BLaER1 treated with 17β-estradiol and CSF1 and Interleukin-3, amounts not matched to agents 10 nM and 100 nM (cell line): ENCODE data around the gene ADGRE3.

Source experiments
- H3K27ac ChIP-seq, 11 experiments: shearing (Covaris generic); formaldehyde crosslinking; 2 replicates each; pipeline ENCODE4 v1.8.1; 2022
- H3K27me3 ChIP-seq, 11 experiments: shearing (Covaris generic); formaldehyde crosslinking; 2 replicates each; pipeline ENCODE4 v1.8.1; 2022
- H3K36me3 ChIP-seq, 11 experiments: shearing (Covaris generic); formaldehyde crosslinking; 2 replicates each; pipeline ENCODE4 v1.8.1; 2022
- H3K4me1 ChIP-seq, 10 experiments: shearing (Covaris generic); formaldehyde crosslinking; 2 replicates each; pipeline ENCODE4 v1.8.1; 2022
- H3K4me2 ChIP-seq, 11 experiments: shearing (Covaris generic); formaldehyde crosslinking; 2 replicates each; pipeline ENCODE4 v1.8.1; 2022
- H3K4me3 ChIP-seq, 10 experiments: shearing (Covaris generic); formaldehyde crosslinking; 2 replicates each; pipeline ENCODE4 v1.8.1; 2022
- H3K9ac ChIP-seq, 11 experiments: shearing (Covaris generic); formaldehyde crosslinking; 2 replicates each; pipeline ENCODE4 v1.8.1; 2022
- H3K9me3 ChIP-seq, 11 experiments: shearing (Covaris generic); formaldehyde crosslinking; replicated peaks in 1 of 11; 2 replicates each; pipeline ENCODE4 v1.8.1; 2022
- H4K20me1 ChIP-seq, 11 experiments: shearing (Covaris generic); formaldehyde crosslinking; 2 replicates each; pipeline ENCODE4 v1.8.1; 2022
- Cebpa-rat ChIP-seq, 11 experiments: shearing (Covaris generic); IDR thresholded peaks; 2 replicates each; pipeline ENCODE4 v1.8.1; 2022

ADGRE3 gene

DNA sequence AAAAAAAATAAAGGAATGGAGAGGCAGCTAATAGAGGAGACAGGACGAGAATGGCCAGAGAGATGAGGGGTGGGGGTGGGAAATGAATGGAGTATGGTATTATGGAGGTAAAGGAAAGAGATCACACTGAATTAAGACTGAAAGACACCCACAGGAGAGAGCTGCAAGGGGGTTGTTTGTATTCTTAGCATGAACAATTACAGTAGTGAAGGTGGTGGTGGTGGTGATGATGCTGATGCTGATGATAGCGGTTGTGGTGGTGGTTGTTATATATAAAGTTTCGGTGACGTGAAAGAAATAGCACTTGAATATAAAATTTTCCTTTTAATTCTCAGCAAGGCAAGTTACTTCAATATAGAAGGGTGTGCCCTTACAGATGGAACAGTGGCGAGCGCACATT is 2.8 kb upstream of the ADGRE3 start:
- Histone ChIP-seq H3K27ac (peak overlapping the region in 3 of 11 experiments; percentile 6 to 84 (median 7); a peak in 1 of 22 replicates), H3K27me3 (no peaks in the 10 kb centered on the region), H3K9ac (no peak overlapping the region), H3K4me1 (peaks cover 10 to 69% (median 39%) of the 10 kb centered on the region in 10 experiments; a peak in 19 of 20 replicates), H3K9me3 (no peaks in the 10 kb centered on the region; a peak in 1 of 22 replicates), H3K4me2 (no peak overlapping the region), H4K20me1 (no peaks in the 10 kb centered on the region), H3K4me3 (no peak overlapping the region), H3K36me3 (no peaks in the 10 kb centered on the region)
- TF ChIP-seq Cebpa-rat (IDR thresholded peaks at IDR 0.05), result no peak

GRCh38 chr19:14676762-14677161 is 2.1 kb upstream of the ADGRE3 start:
- H3K4me2 ChIP-seq, result peak overlapping the region in 4 of 11 experiments; percentile 85 to 87 (median 86); a peak in 4 of 22 replicates
- TF ChIP-seq Cebpa-rat (IDR thresholded peaks at IDR 0.05), result no peak
- H3K27me3 ChIP-seq, result no peaks in the 10 kb centered on the region

GRCh38 chr19:14673088-14673487 is 1.6 kb downstream of the ADGRE3 start:
- peak overlapping the region in 9 of 11 experiments; percentile 57 to 87 (median 85); a peak in 17 of 22 replicates for H3K4me2 ChIP-seq
- H3K9ac ChIP-seq, result peak overlapping the region in 6 of 11 experiments; percentile 20 to 74 (median 66); a peak in 8 of 22 replicates
- H3K27me3 ChIP-seq, result no peaks in the 10 kb centered on the region
- peak overlapping the region in 10 of 11 experiments; percentile 40 to 89 (median 82); a peak in 19 of 22 replicates for H3K27ac ChIP-seq
- H3K36me3 ChIP-seq, result no peaks in the 10 kb centered on the region; a peak in 1 of 22 replicates
- peak overlapping the region in 1 of 10 experiments; percentile 25; a peak in 1 of 20 replicates for H3K4me3 ChIP-seq
- peaks cover 0 to 21% (median 15%) of the 10 kb centered on the region in 11 experiments; a peak in 17 of 22 replicates for H3K9me3 ChIP-seq
- no peak for TF ChIP-seq Cebpa-rat (IDR thresholded peaks at IDR 0.05)
- H3K4me1 ChIP-seq, result peaks cover 14 to 80% (median 63%) of the 10 kb centered on the region in 10 experiments; a peak in 19 of 20 replicates
- no peaks in the 10 kb centered on the region for H4K20me1 ChIP-seq

More at GRCh38 chr19:14676762-14677161, 2.1 kb upstream of the ADGRE3 start:
- Histone ChIP-seq H3K9ac (no peak overlapping the region), H3K4me1 (peaks cover 14 to 70% (median 46%) of the 10 kb centered on the region in 10 experiments; a peak in 19 of 20 replicates), H3K36me3 (no peaks in the 10 kb centered on the region), H3K4me3 (no peak overlapping the region), H3K27ac (peak overlapping the region in 3 of 11 experiments; percentile 7 to 89 (median 84); a peak in 3 of 22 replicates), H3K9me3 (no peaks in the 10 kb centered on the region), H4K20me1 (no peaks in the 10 kb centered on the region)

DNA sequence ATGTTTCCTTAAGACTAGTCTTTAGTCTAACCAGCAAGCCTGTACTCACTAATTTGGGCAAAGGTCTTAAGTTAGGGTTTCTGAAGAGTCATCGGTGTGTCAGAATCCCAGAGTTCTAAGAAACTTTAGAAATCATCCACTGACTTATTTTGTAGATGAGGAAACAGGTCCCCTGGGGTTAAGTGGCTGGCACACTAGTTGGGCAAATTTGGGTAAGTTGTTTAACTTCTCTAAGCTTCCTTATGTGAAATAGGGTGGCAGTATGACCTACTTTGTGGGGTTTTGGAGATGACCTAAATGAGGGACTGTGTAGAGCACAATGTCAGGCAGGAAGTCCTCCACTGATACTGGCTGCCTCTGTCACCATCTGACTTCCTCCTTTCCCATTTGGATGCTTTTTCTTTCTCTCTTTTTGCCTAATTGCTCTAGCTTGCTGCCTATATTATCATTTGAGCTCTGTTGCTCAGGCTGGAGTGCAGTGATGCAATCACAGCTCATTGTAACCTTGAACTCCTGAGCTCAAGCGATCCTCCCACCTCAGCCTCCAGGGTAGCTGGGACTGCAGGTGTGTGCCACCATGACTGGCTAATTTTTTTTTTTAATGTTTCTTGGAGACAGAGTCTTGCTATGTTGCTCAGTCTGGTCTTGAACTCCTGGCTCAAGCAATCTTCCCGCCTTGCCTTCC is 2.3 kb downstream of the ADGRE3 start:
- H3K4me1 ChIP-seq, result peaks cover 14 to 85% (median 66%) of the 10 kb centered on the region in 10 experiments; a peak in 19 of 20 replicates
- peak overlapping the region in 2 of 10 experiments; percentile 13 to 25; a peak in 2 of 20 replicates for H3K4me3 ChIP-seq
- peak overlapping the region; percentile 26 to 87 (median 84); a peak in 21 of 22 replicates for H3K4me2 ChIP-seq
- no peaks in the 10 kb centered on the region; a peak in 1 of 22 replicates for H3K36me3 ChIP-seq
- no peaks in the 10 kb centered on the region for H3K27me3 ChIP-seq
- peak in 9 of 11 experiments; percentile 35 to 89 (median 79); a peak in 15 of 22 replicates for TF ChIP-seq Cebpa-rat (IDR thresholded peaks at IDR 0.05)
- H3K9ac ChIP-seq, result peak overlapping the region in 9 of 11 experiments; percentile 49 to 74 (median 63); a peak in 18 of 22 replicates
- peak overlapping the region; percentile 40 to 89 (median 81); a peak in 21 of 22 replicates for H3K27ac ChIP-seq
- H3K9me3 ChIP-seq, result peaks cover 0 to 21% (median 15%) of the 10 kb centered on the region in 11 experiments; a peak in 17 of 22 replicates
- H4K20me1 ChIP-seq, result no peaks in the 10 kb centered on the region

GRCh38 chr19:14670408-14670807 is 4.2 kb downstream of the ADGRE3 start:
- no peaks in the 10 kb centered on the region; a peak in 1 of 22 replicates for H3K36me3 ChIP-seq
- peaks cover 14 to 68% (median 58%) of the 10 kb centered on the region in 10 experiments; a peak in 19 of 20 replicates for H3K4me1 ChIP-seq
- no peak for TF ChIP-seq Cebpa-rat (IDR thresholded peaks at IDR 0.05)
- no peaks in the 10 kb centered on the region for H4K20me1 ChIP-seq
- H3K9me3 ChIP-seq, result peaks cover 0 to 21% (median 15%) of the 10 kb centered on the region in 11 experiments; a peak in 17 of 22 replicates
- no peak overlapping the region for H3K4me3 ChIP-seq
- no peaks in the 10 kb centered on the region for H3K27me3 ChIP-seq
- no peak overlapping the region for H3K9ac ChIP-seq
- H3K4me2 ChIP-seq, result peak overlapping the region in 5 of 11 experiments; percentile 84 to 87 (median 86); a peak in 5 of 22 replicates
- H3K27ac ChIP-seq, result peak overlapping the region in 7 of 11 experiments; percentile 77 to 89 (median 82); a peak in 11 of 22 replicates

GRCh38 chr19:14669940-14670339 is 4.7 kb downstream of the ADGRE3 start:
- H3K4me1 ChIP-seq, result peaks cover 13 to 68% (median 53%) of the 10 kb centered on the region in 10 experiments; a peak in 19 of 20 replicates
- TF ChIP-seq Cebpa-rat (IDR thresholded peaks at IDR 0.05), result no peak
- peaks cover 0 to 21% (median 15%) of the 10 kb centered on the region in 11 experiments; a peak in 17 of 22 replicates for H3K9me3 ChIP-seq
- no peaks in the 10 kb centered on the region for H4K20me1 ChIP-seq
- peak overlapping the region in 2 of 11 experiments; percentile 85 to 86; a peak in 3 of 22 replicates for H3K4me2 ChIP-seq
- H3K4me3 ChIP-seq, result no peak overlapping the region
- H3K9ac ChIP-seq, result no peak overlapping the region
- peak overlapping the region in 5 of 11 experiments; percentile 77 to 89 (median 84); a peak in 5 of 22 replicates for H3K27ac ChIP-seq
- no peaks in the 10 kb centered on the region; a peak in 1 of 22 replicates for H3K36me3 ChIP-seq
- H3K27me3 ChIP-seq, result no peaks in the 10 kb centered on the region

DNA sequence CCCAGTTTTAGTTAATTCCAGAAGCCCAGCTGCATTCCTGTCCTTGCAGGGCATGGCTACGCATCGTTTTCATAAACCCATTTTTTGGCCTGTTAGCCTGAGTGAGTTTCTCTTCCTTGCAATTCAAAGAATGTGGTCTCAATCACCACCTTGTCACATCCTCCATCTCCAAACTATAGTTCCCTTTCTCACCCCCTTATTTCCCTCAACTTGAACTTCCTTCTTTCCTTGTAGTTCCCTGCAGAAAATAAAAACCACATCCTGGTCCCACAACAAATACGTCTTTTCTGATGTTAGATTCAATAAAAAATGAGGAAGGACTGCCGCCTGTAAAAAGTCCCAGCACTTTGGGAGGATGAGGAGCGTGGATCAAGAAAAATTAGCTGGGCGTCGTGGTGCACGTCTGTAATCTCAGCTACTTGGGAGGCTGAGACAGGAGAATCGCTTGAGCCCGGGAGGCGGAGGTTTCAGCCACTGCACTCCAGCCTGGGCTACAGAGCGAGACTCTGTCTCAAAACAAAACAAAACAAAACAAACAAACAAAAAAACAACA is 13.2 kb downstream of the ADGRE3 start:
- H3K27ac ChIP-seq, result peak overlapping the region in 8 of 11 experiments; percentile 53 to 74 (median 66); a peak in 15 of 22 replicates
- TF ChIP-seq Cebpa-rat (IDR thresholded peaks at IDR 0.05), result no peak
- peak overlapping the region in 9 of 11 experiments; percentile 7 to 76 (median 59); a peak in 16 of 22 replicates for H3K4me2 ChIP-seq
- no peaks in the 10 kb centered on the region for H4K20me1 ChIP-seq
- H3K4me3 ChIP-seq, result no peak overlapping the region
- H3K36me3 ChIP-seq, result no peaks in the 10 kb centered on the region
- H3K9me3 ChIP-seq, result no peaks in the 10 kb centered on the region
- H3K9ac ChIP-seq, result peak overlapping the region in 6 of 11 experiments; percentile 7 to 55 (median 29); a peak in 5 of 22 replicates
- H3K27me3 ChIP-seq, result no peaks in the 10 kb centered on the region
- H3K4me1 ChIP-seq, result peaks cover 0 to 59% (median 29%) of the 10 kb centered on the region in 10 experiments; a peak in 16 of 20 replicates

DNA sequence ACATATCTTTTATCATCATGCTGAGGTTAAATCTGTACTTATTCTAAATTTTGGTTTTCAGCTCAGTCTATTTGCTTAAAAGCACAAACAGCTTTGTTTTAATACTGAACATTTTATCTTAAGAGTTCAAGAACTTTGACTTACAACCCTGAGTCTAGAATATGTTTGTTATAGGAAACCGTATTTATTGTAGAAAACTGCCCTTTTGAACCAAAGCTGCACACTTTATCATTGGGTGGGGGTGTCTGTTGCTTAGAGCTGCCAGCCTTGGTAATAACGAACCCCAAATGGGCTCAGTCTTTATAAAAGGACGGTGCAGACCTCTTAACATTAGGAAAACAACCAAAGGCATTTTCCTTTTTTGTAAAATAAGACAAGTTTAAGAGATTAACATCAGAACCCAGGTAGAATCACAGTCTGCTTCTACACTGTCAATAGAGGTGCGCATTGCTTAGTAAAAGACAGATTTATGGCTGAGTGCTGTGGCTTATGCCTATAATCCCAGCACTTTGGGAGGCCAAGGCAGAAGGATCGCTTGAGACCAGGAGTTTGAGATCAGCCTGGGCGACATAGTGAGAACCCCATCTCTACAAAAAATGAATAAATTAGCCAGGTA is 14.7 kb downstream of the ADGRE3 start:
- no peak for TF ChIP-seq Cebpa-rat (IDR thresholded peaks at IDR 0.05)
- H3K4me2 ChIP-seq, result peak overlapping the region in 6 of 11 experiments; percentile 47 to 76 (median 65); a peak in 10 of 22 replicates

More for the DNA sequence above, 14.7 kb downstream of the ADGRE3 start:
- peaks cover 0 to 63% (median 29%) of the 10 kb centered on the region in 10 experiments; a peak in 16 of 20 replicates for H3K4me1 ChIP-seq
- no peaks in the 10 kb centered on the region for H3K36me3 ChIP-seq
- no peaks in the 10 kb centered on the region for H3K27me3 ChIP-seq
- no peak overlapping the region for H3K9ac ChIP-seq
- H3K4me3 ChIP-seq, result no peak overlapping the region
- no peaks in the 10 kb centered on the region for H4K20me1 ChIP-seq
- H3K9me3 ChIP-seq, result no peaks in the 10 kb centered on the region
- H3K27ac ChIP-seq, result no peak overlapping the region
